Activated CD4-positive, alpha-beta memory T cell treated with anti-CD3 and anti-CD28 coated beads, Interleukin-2, amount 10 ng/mL, durations not matched to agents 7 days and 5 days (primary cell): ENCODE results near the gene TMEM95. TPM values are rescaled to one million over a fixed set of nuclear protein-coding genes. Genes with fewer than 3 reads are reported as not detected.
A peak's percentile ranks its signal among the peaks of the same experiment; 100 is the strongest.

Experiments used
- CTCF ChIA-PET: fragments of 350-600 bp; sonication (Branson Sonifier 250); formaldehyde crosslinking; loops from one replicate; lab custom pipeline; 2021; ENCODE audit warnings: antibody characterized with exemption, inconsistent platforms; lab: Charles Lee
- POLR2A ChIA-PET: fragments of 350-600 bp; sonication (Branson Sonifier 250); formaldehyde crosslinking; loops from one replicate; lab custom pipeline; 2021; ENCODE audit warnings: antibody characterized with exemption; lab: Charles Lee
- DNase-seq: peaks from one replicate; pipeline ENCODE4 v3.0.0-alpha.2; 2020
- H3K27ac Mint-ChIP-seq: one replicate; pipeline ENCODE4 v1.8.0; 2021; ENCODE audit warnings: mild to moderate bottlenecking, mixed read lengths
- H3K27me3 Mint-ChIP-seq: one replicate; pipeline ENCODE4 v1.8.0; 2021; ENCODE audit warnings: mixed read lengths
- H3K36me3 Mint-ChIP-seq: one replicate; pipeline ENCODE4 v1.8.0; 2021; ENCODE audit warnings: low read depth, mixed read lengths
- H3K4me1 Mint-ChIP-seq: one replicate; pipeline ENCODE4 v1.8.0; 2021; ENCODE audit warnings: mixed read lengths
- H3K4me3 Mint-ChIP-seq: one replicate; pipeline ENCODE4 v1.8.0; 2021; ENCODE audit warnings: mild to moderate bottlenecking, mixed read lengths
- H3K9me3 Mint-ChIP-seq: one replicate; pipeline ENCODE4 v1.8.0; 2021; ENCODE audit warnings: mixed read lengths
- total RNA-seq, 2 experiments: library from RNA; stranded (reverse); gene quantifications; one replicate each; pipeline ENCODE4 v1.2.3, GENCODE V29; 2021

The TMEM95 gene
- total RNA-seq, 2 experiments from 2014 or later: not detected

DNA sequence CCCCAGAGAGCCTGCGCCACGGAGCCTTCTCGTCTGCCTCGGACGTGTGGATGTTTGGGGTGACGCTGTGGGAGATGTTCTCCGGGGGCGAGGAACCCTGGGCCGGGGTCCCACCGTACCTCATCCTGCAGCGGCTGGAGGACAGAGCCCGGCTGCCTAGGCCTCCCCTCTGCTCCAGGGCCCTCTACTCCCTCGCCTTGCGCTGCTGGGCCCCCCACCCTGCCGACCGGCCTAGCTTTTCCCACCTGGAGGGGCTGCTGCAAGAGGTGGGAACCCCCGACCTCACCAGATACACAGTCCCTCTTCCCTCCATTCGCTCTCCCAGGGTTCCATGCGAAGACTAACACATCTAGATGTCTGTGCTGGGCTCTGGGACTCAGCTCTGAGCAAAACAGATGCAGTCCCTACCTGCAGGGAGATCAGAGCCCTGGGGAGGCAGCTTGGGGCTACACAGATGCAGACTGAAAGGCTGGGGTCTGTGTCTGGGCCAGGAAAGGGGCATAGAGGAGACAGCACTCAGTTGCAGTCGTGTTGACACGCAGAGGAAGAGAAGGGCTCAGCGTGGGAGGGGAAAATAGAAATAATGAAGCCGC lies 29.6 kb downstream of the TMEM95 start:
- peaks cover 27% of the 10 kb centered on the region for H3K27me3 Mint-ChIP-seq
- H3K36me3 Mint-ChIP-seq: peaks cover 14% of the 10 kb centered on the region
- peak overlapping the region; percentile 68 for H3K4me3 Mint-ChIP-seq
- no peaks in the 10 kb centered on the region for H3K9me3 Mint-ChIP-seq
- POLR2A ChIA-PET: interaction anchor here (1.1 to 3.7 kb wide), 7 partner anchors 9 to 176 kb away, joined by 3 to 16 read pairs (median 6); partner anchors contain the start of genes ACAP1, PLSCR3, TMEM102 and TMEM256
- peak overlapping the region; percentile 40 for H3K27ac Mint-ChIP-seq
- no peak for DNase-seq
- CTCF ChIA-PET: interaction anchor here (1.1 to 2.2 kb wide), 2 partner anchors 29 to 52 kb away, joined by 4 to 8 read pairs; no protein-coding TSS in a partner anchor
- H3K4me1 Mint-ChIP-seq: peaks cover 9% of the 10 kb centered on the region

- H3K27me3 Mint-ChIP-seq: no peaks in the 10 kb centered on the region
- POLR2A ChIA-PET: interaction anchor here (1.1 to 1.3 kb wide), 2 partner anchors 12 to 15 kb away, joined by 3 to 6 read pairs; partner anchors contain the start of gene TMEM256
Observed at GRCh38 chr17:7388856-7389255, 33.9 kb downstream of the TMEM95 start.

GRCh38 chr17:7389924-7390910 lies 35.3 kb downstream of the TMEM95 start:
- CTCF ChIA-PET: interaction anchor here (1.7 kb wide), 1 partner anchor 34 kb away, joined by 5 read pairs; no protein-coding TSS in a partner anchor
- POLR2A ChIA-PET: interaction anchor here (1.3 to 1.4 kb wide), 3 partner anchors 9 to 23 kb away, joined by 3 to 6 read pairs (median 3); partner anchors contain the start of gene TMEM256
- H3K27me3 Mint-ChIP-seq: no peaks in the 10 kb centered on the region
- H3K27ac Mint-ChIP-seq: no peak overlapping the region
- H3K9me3 Mint-ChIP-seq: no peaks in the 10 kb centered on the region
- peaks cover 34% of the 10 kb centered on the region for H3K4me1 Mint-ChIP-seq
- H3K4me3 Mint-ChIP-seq: no peak overlapping the region
- no peak for DNase-seq
- peaks cover 53% of the 10 kb centered on the region for H3K36me3 Mint-ChIP-seq

More at GRCh38 chr17:7388856-7389255, 33.9 kb downstream of the TMEM95 start:
- no peak for DNase-seq
- H3K9me3 Mint-ChIP-seq: no peaks in the 10 kb centered on the region
- H3K4me1 Mint-ChIP-seq: peaks cover 34% of the 10 kb centered on the region
- CTCF ChIA-PET: no interaction called here
- H3K27ac Mint-ChIP-seq: no peak overlapping the region
- H3K36me3 Mint-ChIP-seq: peaks cover 51% of the 10 kb centered on the region
- no peak overlapping the region for H3K4me3 Mint-ChIP-seq

DNA sequence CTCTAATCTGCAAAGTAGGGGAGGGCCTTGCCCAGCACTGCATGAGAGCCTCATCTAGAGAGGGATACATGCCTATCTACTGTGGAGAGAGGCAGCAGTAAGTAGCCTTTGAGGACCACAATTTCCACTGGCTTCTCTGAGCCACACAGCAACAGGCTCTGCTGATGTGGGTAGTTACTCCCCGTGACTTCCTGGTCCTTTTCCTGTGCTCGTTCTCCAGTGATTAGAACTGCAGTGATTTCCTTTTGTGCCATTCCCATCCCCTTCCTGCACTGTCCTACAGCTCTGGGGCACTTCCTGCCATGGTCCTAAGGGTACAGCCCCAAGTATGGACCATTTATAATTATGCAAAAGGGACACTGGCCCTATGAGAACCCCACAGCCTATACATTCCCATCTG lies 36.4 kb downstream of the TMEM95 start:
- Mint-ChIP-seq H3K27me3 (no peaks in the 10 kb centered on the region), H3K9me3 (no peaks in the 10 kb centered on the region)

GRCh38 chr17:7392696-7393612 lies 38.0 kb downstream of the TMEM95 start:
- peaks cover 37% of the 10 kb centered on the region for H3K4me1 Mint-ChIP-seq
- no peaks in the 10 kb centered on the region for H3K9me3 Mint-ChIP-seq
- H3K27ac Mint-ChIP-seq: peak overlapping the region; percentile 61
- ChIA-PET POLR2A (interaction anchor here (1.0 to 4.2 kb wide), 5 partner anchors 10 to 294 kb away, joined by 3 to 22 read pairs (median 16); partner anchors contain the start of genes TMEM102, TMEM256 and TP53), CTCF (interaction anchor here (0.6 kb wide), 1 partner anchor 22 kb away, joined by 4 read pairs; no protein-coding TSS in a partner anchor)
- no peaks in the 10 kb centered on the region for H3K27me3 Mint-ChIP-seq
- H3K4me3 Mint-ChIP-seq: peak overlapping the region; percentile 92
- no peak for DNase-seq
- peaks cover 46% of the 10 kb centered on the region for H3K36me3 Mint-ChIP-seq

More for the DNA sequence above, 36.4 kb downstream of the TMEM95 start:
- Mint-ChIP-seq H3K27ac (peak overlapping the region; percentile 52), H3K36me3 (peaks cover 53% of the 10 kb centered on the region), H3K4me3 (peak overlapping the region; percentile 24), H3K4me1 (peaks cover 37% of the 10 kb centered on the region)
- ChIA-PET CTCF (no interaction called here), POLR2A (interaction anchor here (1.3 to 1.4 kb wide), 2 partner anchors 8 to 22 kb away, joined by 3 read pairs; no protein-coding TSS in a partner anchor)
- DNase-seq: no peak

GRCh38 chr17:7393613-7394451 lies 38.9 kb downstream of the TMEM95 start:
- peak; percentile 47 for DNase-seq
- H3K36me3 Mint-ChIP-seq: peaks cover 46% of the 10 kb centered on the region
- no peaks in the 10 kb centered on the region for H3K27me3 Mint-ChIP-seq
- peak overlapping the region; percentile 92 for H3K4me3 Mint-ChIP-seq
- peaks cover 37% of the 10 kb centered on the region for H3K4me1 Mint-ChIP-seq
- H3K9me3 Mint-ChIP-seq: no peaks in the 10 kb centered on the region
- ChIA-PET POLR2A (interaction anchor here (1.0 to 4.2 kb wide), 6 partner anchors 9 to 293 kb away, joined by 3 to 22 read pairs (median 10); partner anchors contain the start of genes TMEM102, TMEM256 and TP53), CTCF (interaction anchor here (0.6 to 1.4 kb wide), 6 partner anchors 8 to 167 kb away, joined by 3 to 8 read pairs (median 3); partner anchors contain the start of gene ACAP1)
- H3K27ac Mint-ChIP-seq: peak overlapping the region; percentile 82

DNA sequence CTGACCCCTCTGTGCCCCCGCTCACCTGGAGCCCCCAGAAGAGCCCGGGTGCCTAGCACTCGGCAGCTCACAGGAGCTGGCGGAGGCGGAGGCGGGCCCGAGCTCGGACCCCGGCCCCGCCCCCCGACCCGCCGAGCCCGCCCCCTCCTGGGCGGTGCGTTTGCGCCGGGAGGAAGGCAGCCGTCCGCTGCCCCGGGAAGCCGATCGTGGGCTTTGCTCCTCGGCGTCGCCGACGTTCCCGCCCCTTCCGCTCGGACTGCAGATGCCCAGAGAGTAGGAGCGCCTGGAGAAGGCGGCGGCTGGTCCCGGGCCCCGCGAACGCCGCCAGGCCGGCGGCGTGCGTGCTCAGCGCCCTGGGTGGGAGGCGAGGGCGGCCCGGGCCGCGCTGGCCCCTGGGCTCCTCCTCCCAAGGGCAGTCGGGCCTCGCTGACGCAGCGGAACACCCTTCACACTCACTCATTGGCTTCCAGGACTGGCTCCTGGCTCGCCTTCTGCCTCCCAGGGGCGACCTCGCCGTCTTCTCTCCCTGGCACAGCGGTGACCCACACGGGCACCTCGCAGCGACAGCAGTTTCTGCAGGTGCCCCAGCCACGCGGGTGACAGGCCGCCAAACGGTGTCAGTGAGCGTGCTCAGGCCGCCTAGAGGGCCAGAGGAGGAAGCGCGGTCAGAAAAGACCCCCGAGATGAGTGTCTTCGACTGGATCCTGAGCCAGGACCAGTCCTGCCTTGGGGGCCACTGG lies 39.7 kb downstream of the TMEM95 start, which contains the start of gene PLSCR3:
TSS of gene PLSCR3 (minus strand) at position 74 of the 740 bp plus-strand sequence. CDS start 415 bp downstream, outside the sequence.
- DNase-seq: peak; percentile 85
- ChIA-PET POLR2A (interaction anchor here (1.3 to 4.2 kb wide), 5 partner anchors 9 to 293 kb away, joined by 3 to 22 read pairs (median 16); partner anchors contain the start of genes TMEM102, TMEM256 and TP53), CTCF (interaction anchor here (0.9 to 1.4 kb wide), 4 partner anchors 9 to 166 kb away, joined by 3 to 8 read pairs (median 4); no protein-coding TSS in a partner anchor)
- Mint-ChIP-seq H3K36me3 (peaks cover 39% of the 10 kb centered on the region), H3K27ac (peak within 1 kb of the TSS; percentile 84), H3K4me1 (peaks cover 37% of the 10 kb centered on the region), H3K4me3 (peak within 1 kb of the TSS; percentile 92), H3K27me3 (no peaks in the 10 kb centered on the region), H3K9me3 (no peaks in the 10 kb centered on the region)

DNA sequence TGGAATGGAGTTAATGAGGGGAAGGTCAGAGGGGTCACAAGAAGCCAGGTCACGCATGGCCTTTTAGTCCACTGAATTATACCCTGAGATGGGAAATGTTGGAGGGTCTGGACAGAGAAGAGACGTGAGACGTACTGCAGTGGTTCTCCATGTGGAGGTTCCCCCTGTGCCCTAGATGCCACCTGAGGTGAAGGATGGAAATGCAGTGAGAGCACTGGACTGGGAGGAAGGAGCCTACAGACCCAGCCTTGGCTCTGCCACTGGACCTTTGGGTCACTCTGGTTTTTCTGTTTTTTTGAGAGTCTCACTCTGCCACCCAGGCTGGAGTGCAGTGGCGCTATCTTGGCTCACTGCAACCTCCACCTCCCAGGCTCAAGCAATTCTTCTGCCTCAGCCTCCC lies 41.2 kb downstream of the TMEM95 start:
- H3K4me3 Mint-ChIP-seq: peak overlapping the region; percentile 1
- DNase-seq: no peak
- ChIA-PET CTCF (no interaction called here), POLR2A (interaction anchor here (2.6 to 4.2 kb wide), 3 partner anchors 7 to 39 kb away, joined by 10 to 22 read pairs (median 19); partner anchors contain the start of genes TMEM102 and TMEM256)
- H3K27me3 Mint-ChIP-seq: no peaks in the 10 kb centered on the region
- H3K9me3 Mint-ChIP-seq: no peaks in the 10 kb centered on the region
- peak overlapping the region; percentile 8 for H3K27ac Mint-ChIP-seq
- peaks cover 27% of the 10 kb centered on the region for H3K36me3 Mint-ChIP-seq
- H3K4me1 Mint-ChIP-seq: peaks cover 30% of the 10 kb centered on the region

- POLR2A ChIA-PET: interaction anchor here (0.8 to 2.6 kb wide), 7 partner anchors 8 to 87 kb away, joined by 3 to 10 read pairs (median 6); partner anchors contain the start of genes GPS2 and POLR2A
- Mint-ChIP-seq H3K4me3 (no peak overlapping the region), H3K36me3 (peaks cover 12% of the 10 kb centered on the region), H3K9me3 (no peaks in the 10 kb centered on the region), H3K4me1 (peaks cover 21% of the 10 kb centered on the region), H3K27me3 (no peaks in the 10 kb centered on the region), H3K27ac (no peak overlapping the region)
- DNase-seq: no peak
- CTCF ChIA-PET: interaction anchor here (1.6 kb wide), 1 partner anchor 28 kb away, joined by 4 read pairs; no protein-coding TSS in a partner anchor
Observed at GRCh38 chr17:7398612-7399011, 43.7 kb downstream of the TMEM95 start.
